PC-9 (cell line): Measurements from ENCODE around the gene ALS2. TPM values are rescaled to one million over a fixed set of nuclear protein-coding genes. Genes with fewer than 3 reads are reported as not detected.
"Not testable (repeated sequence)": the region's sequence is repeated elsewhere in the genome, so short reads cannot be mapped to it uniquely, and the experiment has no call there.

ENCODE experiments used
- BruUV-seq: library from RNA; stranded (reverse); fragments of 400-500 nt; replicated peaks from 2 replicates; lab custom pipeline; 2021; lab: Mats Ljungman, UMichigan
- CTCF ChIA-PET: fragments of 300-600 bp; sonication (Branson Sonifier 250); formaldehyde crosslinking; loops from one replicate; lab custom pipeline; 2022; ENCODE audit warnings: antibody characterized with exemption; lab: Charles Lee
- POLR2A ChIA-PET: fragments of 300-600 bp; sonication (Branson Sonifier 250); formaldehyde crosslinking; loops from one replicate; lab custom pipeline; 2022; ENCODE audit warnings: antibody characterized with exemption; ENCODE audit not compliant: unreplicated experiment; lab: Charles Lee
- DNase-seq, 2 experiments: peaks; one replicate each; pipeline versions ENCODE4 v3.0.0 to v3.0.0-alpha.2; 2015 to 2022; ENCODE audit warnings: mixed read lengths in 1 of 2
- H2AFZ ChIP-seq: fragments of 200-600 bp; sonication (generic); 2 replicates; pipeline ENCODE4 v1.8.1; 2017; ENCODE audit warnings: antibody characterized with exemption
- H3F3A ChIP-seq: fragments of 200-600 bp; sonication (generic); 2 replicates; pipeline ENCODE4 v1.8.1; 2017; ENCODE audit warnings: antibody characterized with exemption, mild to moderate bottlenecking, low read depth; ENCODE audit not compliant: insufficient read depth
- H3K27ac ChIP-seq: fragments of 200-600 bp; sonication (generic); 2 replicates; pipeline ENCODE4 v1.6.1; 2016; ENCODE audit warnings: mixed run types
- H3K27me3 ChIP-seq: fragments of 200-600 bp; sonication (generic); 2 replicates; pipeline ENCODE4 v1.6.1; 2016; ENCODE audit warnings: low read depth, mixed run types; ENCODE audit not compliant: insufficient read depth
- H3K36me3 ChIP-seq: fragments of 200-600 bp; sonication (generic); 2 replicates; pipeline ENCODE4 v1.6.1; 2016; ENCODE audit warnings: low read depth, mixed run types
- H3K4me1 ChIP-seq: fragments of 200-600 bp; sonication (generic); replicated peaks from 2 replicates; pipeline ENCODE4 v1.6.1; 2016; ENCODE audit warnings: mixed run types; ENCODE audit not compliant: insufficient read depth
- H3K4me2 ChIP-seq: fragments of 200-600 bp; sonication (generic); 2 replicates; pipeline ENCODE4 v1.6.1; 2017; ENCODE audit warnings: mixed run types
- H3K4me3 ChIP-seq: fragments of 200-600 bp; sonication (generic); 2 replicates; pipeline ENCODE4 v1.6.1; 2016; ENCODE audit warnings: mixed run types
- H3K79me2 ChIP-seq: fragments of 200-600 bp; sonication (generic); 2 replicates; pipeline ENCODE4 v1.6.1; 2017; ENCODE audit warnings: low read depth, mixed run types
- H3K9me2 ChIP-seq: fragments of 200-600 bp; sonication (generic); 2 replicates; pipeline ENCODE4 v1.8.1; 2017; ENCODE audit warnings: mild to moderate bottlenecking; ENCODE audit not compliant: insufficient read depth
- H3K9me3 ChIP-seq: fragments of 200-600 bp; sonication (generic); 2 replicates; pipeline ENCODE4 v1.8.1; 2016; ENCODE audit warnings: low read depth; ENCODE audit not compliant: insufficient read depth
- H4K20me1 ChIP-seq: fragments of 200-600 bp; sonication (generic); 2 replicates; pipeline ENCODE4 v1.8.1; 2017; ENCODE audit not compliant: insufficient read depth
- CTCF ChIP-seq: fragments of 200-600 bp; sonication (generic); conservative IDR thresholded peaks from 2 replicates; pipeline ENCODE4 v1.6.1; 2017; ENCODE audit warnings: mixed run types, antibody characterized with exemption, mild to moderate bottlenecking, moderate library complexity
- EZH2 ChIP-seq: fragments of 200-600 bp; sonication (generic); IDR thresholded peaks from 2 replicates; pipeline ENCODE4 v1.8.0; 2017; ENCODE audit warnings: antibody characterized with exemption, low read depth
- intact Hi-C: fragments of 100-400 bp; cut with micrococcal nuclease; formaldehyde crosslinking; loops from one replicate; pipeline ENCODE4 v1.10.0; 2022; ENCODE audit not compliant: unreplicated experiment
- total RNA-seq: library from RNA; stranded (reverse); gene quantifications from 2 replicates; pipeline ENCODE4 v1.2.3, GENCODE V29; 2021

Gene ALS2
- total RNA-seq, 1 experiment from 2014 or later: 27.6 TPM

DNA sequence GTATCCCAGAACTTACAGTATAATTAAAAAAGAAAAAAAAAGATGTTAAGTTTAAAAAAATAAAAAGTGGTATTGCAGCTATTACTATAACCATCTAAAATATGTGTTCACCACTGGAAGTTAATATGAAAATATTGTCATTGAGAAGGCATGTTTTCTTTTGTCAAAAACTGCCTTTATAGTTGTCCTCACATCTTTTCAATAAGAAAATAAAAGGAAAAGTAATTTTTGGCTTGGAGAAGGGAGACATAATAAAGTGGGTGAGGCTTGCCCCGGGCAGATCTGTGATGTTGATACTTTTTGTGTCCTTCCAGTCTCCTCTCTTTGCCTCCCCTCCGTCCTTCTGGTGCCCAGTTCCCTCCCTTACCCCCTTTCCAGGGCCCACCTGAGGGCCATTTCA is 107.2 kb downstream of the ALS2 start:
- TF ChIP-seq CTCF: no peak
- no peak for TF ChIP-seq EZH2
- POLR2A ChIA-PET: no interaction called here
- no peaks in the 10 kb centered on the region for H3K9me3 ChIP-seq
- CTCF ChIA-PET: no interaction called here
- H3K4me3 ChIP-seq: no peak overlapping the region
- H3K9me2 ChIP-seq: no peaks in the 10 kb centered on the region
- DNase-seq: no peak
- no peaks in the 10 kb centered on the region for H3K36me3 ChIP-seq
- H3F3A ChIP-seq: no peaks in the 10 kb centered on the region
- no peak overlapping the region for H3K27ac ChIP-seq
- H3K27me3 ChIP-seq: no peaks in the 10 kb centered on the region
- no peaks in the 10 kb centered on the region for H3K79me2 ChIP-seq
- intact Hi-C loops: no loop called here
- no peaks in the 10 kb centered on the region for H3K4me1 ChIP-seq
- H2AFZ ChIP-seq: no peak overlapping the region
- H4K20me1 ChIP-seq: no peaks in the 10 kb centered on the region
- no peak overlapping the region for H3K4me2 ChIP-seq
- BruUV-seq: no TSS peak

- H3K4me3 ChIP-seq, H3F3A ChIP-seq, H3K4me1 ChIP-seq, H3K79me2 ChIP-seq, H4K20me1 ChIP-seq, H3K9me3 ChIP-seq, H2AFZ ChIP-seq, H3K4me2 ChIP-seq, CTCF ChIA-PET, POLR2A ChIA-PET, H3K9me2 ChIP-seq, H3K27me3 ChIP-seq, BruUV-seq, DNase-seq, intact Hi-C loops, H3K36me3 ChIP-seq, H3K27ac ChIP-seq: not testable (repeated sequence)
Measured at GRCh38 chr2:201671205-201671604, 109.5 kb downstream of the ALS2 start.

DNA sequence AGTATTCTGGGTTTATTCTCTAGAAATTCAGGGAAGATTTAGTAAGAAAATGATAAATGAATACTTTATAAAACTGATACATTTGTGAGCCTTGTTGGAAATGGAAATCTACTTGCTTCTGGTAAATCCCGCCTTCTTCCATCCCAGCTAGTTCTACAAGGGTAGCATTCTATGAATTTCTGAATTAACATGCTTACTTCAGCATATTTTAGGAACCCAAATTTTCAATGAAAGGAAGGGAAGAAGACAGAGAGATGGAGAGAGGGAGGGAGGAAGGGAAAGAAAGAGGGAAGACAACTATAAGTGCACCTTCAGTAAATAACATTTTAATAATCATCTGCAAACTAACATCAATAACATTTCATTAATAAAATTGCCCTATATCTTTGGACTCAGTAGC is 110.9 kb downstream of the ALS2 start:
- no peak for TF ChIP-seq CTCF
- no peak for TF ChIP-seq EZH2
- Histone ChIP-seq H3K4me1 (no peaks in the 10 kb centered on the region), H3F3A (no peaks in the 10 kb centered on the region), H3K27me3 (no peaks in the 10 kb centered on the region), H3K4me2 (no peak overlapping the region), H3K9me3 (no peaks in the 10 kb centered on the region), H4K20me1 (no peaks in the 10 kb centered on the region), H3K27ac (no peak overlapping the region), H3K36me3 (no peaks in the 10 kb centered on the region), H3K79me2 (no peaks in the 10 kb centered on the region), H3K4me3 (no peak overlapping the region), H2AFZ (no peak overlapping the region), H3K9me2 (no peaks in the 10 kb centered on the region)
- no peak for DNase-seq
- ChIA-PET CTCF (no interaction called here), POLR2A (no interaction called here)
- no TSS peak for BruUV-seq
- intact Hi-C loops: no loop called here

DNA sequence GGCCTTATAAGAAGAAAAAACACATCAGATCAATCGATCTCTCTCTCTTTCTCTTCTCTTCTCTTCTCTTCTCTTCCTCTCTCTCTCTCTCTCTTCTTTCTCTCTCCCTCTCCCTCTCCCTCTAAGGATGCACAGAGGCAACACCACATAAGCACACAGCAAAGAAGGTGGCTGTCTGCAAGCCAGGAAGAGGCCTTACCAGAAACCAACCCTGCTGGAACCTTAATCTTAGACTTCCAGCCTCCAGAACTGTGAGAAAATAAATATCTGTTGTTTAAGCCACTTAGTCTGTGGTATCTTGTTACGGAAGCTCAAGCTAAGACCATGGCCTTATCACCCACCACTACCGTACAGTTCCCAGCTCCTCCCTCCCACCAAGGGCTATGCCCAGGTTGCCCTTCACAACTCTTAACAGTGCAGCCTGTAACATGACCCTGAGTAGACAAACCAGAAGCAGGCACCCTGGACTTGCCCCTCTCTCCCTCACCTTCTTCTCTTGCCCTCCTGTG is 112.3 kb downstream of the ALS2 start:
- Histone ChIP-seq H3K9me3 (no peaks in the 10 kb centered on the region), H2AFZ (no peak overlapping the region), H3K79me2 (no peaks in the 10 kb centered on the region), H3K27ac (no peak overlapping the region), H3K27me3 (no peaks in the 10 kb centered on the region), H3F3A (no peaks in the 10 kb centered on the region), H3K4me1 (no peaks in the 10 kb centered on the region), H3K36me3 (no peaks in the 10 kb centered on the region), H3K9me2 (no peaks in the 10 kb centered on the region), H3K4me2 (no peak overlapping the region), H4K20me1 (no peaks in the 10 kb centered on the region), H3K4me3 (no peak overlapping the region)
- no TSS peak for BruUV-seq
- TF ChIP-seq EZH2: no peak
- TF ChIP-seq CTCF: no peak
- intact Hi-C loops: no loop called here
- DNase-seq: no peak
- ChIA-PET POLR2A (no interaction called here), CTCF (no interaction called here)
